Tibial nerve (tissue), 4 donors: Measurements from ENCODE around the gene KRTAP10-6. TPM values are rescaled to one million over a fixed set of nuclear protein-coding genes. Genes with fewer than 3 reads are reported as not detected.
"Not testable (repeated sequence)": the region's sequence is repeated elsewhere in the genome, so short reads cannot be mapped to it uniquely, and the experiment has no call there.

Experiments
- DNase-seq, 2 donors: peaks; one replicate each; pipeline ENCODE4 v3.0.0-alpha.2; 2019; ENCODE audit warnings: low spot score in 2 of 2
- H3K27ac ChIP-seq, 4 donors: fragments of 200-600 bp; sonication (generic) in 3 of 4; one replicate each; pipeline ENCODE4 v1.5.1; 2017 to 2019; ENCODE audit warnings: mild to moderate bottlenecking in 1 of 4
- H3K27me3 ChIP-seq, 2 donors: fragments of 200-600 bp; sonication (generic) in 1 of 2; one replicate each; pipeline versions ENCODE4 v1.5.1 to v1.6.0; 2017 to 2019
- H3K36me3 ChIP-seq, 3 donors: fragments of 200-600 bp; sonication (generic); one replicate each; pipeline ENCODE4 v1.5.1; 2018 to 2019
- H3K4me1 ChIP-seq, 4 donors: fragments of 200-600 bp; sonication (generic) in 3 of 4; one replicate each; pipeline ENCODE4 v1.5.1; 2017 to 2019
- H3K4me3 ChIP-seq, 4 donors: fragments of 200-600 bp; sonication (generic) in 3 of 4; one replicate each; pipeline ENCODE4 v1.5.1; 2017 to 2019; ENCODE audit warnings: mild to moderate bottlenecking in 1 of 4, moderate library complexity in 1 of 4
- H3K9me3 ChIP-seq, 4 donors: fragments of 200-600 bp; sonication (generic) in 3 of 4; one replicate each; pipeline ENCODE4 v1.5.1; 2017 to 2019
- EP300 ChIP-seq, 2 donors: sonication (generic); formaldehyde crosslinking; IDR thresholded peaks; one replicate each; pipeline ENCODE4 v1.6.1; 2017; ENCODE audit warnings: antibody characterized with exemption in 2 of 2, mild to moderate bottlenecking in 1 of 2
- POLR2A ChIP-seq, 2 donors: fragments of 450-650 bp; IDR thresholded peaks; one replicate each; pipeline ENCODE4 v1.6.1; 2017; ENCODE audit warnings: antibody characterized with exemption in 2 of 2, mild to moderate bottlenecking in 2 of 2, moderate library complexity in 2 of 2
- WGBS, 2 donors: methylation state at CpG; one replicate each; pipeline ENCODE4 v1.1.5; 2018; 5-methylcytosine and 5-hydroxymethylcytosine counted together
- total RNA-seq, 4 donors: library from RNA; depleted of rRNA; stranded (reverse); fragments of >200 nt; gene quantifications; one replicate each; pipeline ENCODE4 v1.1.0, GENCODE V29; 2016
- TF ChIP-seq, protein P1 (sequence below), 5 experiments: fragments of 200-600 bp in 3 of 5; fragments of 450-650 bp in 2 of 5; sonication (generic) in 3 of 5; IDR thresholded peaks; one replicate each; pipeline ENCODE4 v1.5.1; 2016 to 2019; ENCODE audit warnings: antibody characterized with exemption in 5 of 5, mild to moderate bottlenecking in 3 of 5, moderate library complexity in 2 of 5

KRTAP10-6 gene
- total RNA-seq, 4 donors from 2014 or later: not detected

DNA sequence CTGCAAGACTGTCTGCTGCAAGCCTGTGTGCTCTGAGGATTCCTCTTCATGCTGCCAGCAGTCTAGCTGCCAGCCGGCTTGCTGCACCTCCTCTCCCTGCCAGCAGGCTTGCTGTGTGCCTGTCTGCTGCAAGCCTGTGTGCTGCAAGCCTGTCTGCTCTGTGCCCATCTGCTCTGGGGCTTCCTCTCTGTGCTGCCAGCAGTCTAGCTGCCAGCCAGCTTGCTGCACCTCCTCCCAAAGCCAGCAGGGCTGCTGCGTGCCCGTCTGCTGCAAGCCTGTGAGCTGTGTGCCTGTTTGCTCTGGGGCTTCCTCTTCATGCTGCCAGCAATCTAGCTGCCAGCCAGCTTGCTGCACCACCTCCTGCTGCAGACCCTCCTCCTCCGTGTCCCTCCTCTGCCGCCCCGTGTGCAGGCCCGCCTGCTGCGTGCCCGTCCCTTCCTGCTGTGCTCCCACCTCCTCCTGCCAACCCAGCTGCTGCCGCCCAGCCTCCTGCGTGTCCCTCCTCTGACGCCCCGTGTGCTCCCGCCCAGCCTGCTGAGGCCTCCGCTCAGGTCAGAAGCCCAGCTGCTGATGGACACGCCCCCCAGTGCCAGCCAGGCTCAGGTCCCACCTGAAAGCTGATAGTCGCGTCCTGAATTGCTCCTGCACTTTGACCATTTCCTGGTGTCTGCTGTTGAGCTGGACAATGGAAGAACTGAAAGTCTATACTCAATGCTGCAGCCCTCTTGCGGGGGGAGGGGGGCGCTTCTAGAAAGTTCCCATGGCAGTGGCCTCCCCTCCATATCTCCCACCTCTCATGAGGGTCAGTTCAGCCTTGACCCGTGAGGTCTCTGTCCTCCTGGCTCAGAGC lies 17.6 kb downstream of the KRTAP10-6 start:
- DNase-seq: no peak
- 29 to 38% methylated on average over 20 to 21 of the region's 21 CpGs for WGBS, 2 donors
- no peak for TF ChIP-seq POLR2A (IDR thresholded peaks at IDR 0.05)
- TF ChIP-seq, protein P1, sequence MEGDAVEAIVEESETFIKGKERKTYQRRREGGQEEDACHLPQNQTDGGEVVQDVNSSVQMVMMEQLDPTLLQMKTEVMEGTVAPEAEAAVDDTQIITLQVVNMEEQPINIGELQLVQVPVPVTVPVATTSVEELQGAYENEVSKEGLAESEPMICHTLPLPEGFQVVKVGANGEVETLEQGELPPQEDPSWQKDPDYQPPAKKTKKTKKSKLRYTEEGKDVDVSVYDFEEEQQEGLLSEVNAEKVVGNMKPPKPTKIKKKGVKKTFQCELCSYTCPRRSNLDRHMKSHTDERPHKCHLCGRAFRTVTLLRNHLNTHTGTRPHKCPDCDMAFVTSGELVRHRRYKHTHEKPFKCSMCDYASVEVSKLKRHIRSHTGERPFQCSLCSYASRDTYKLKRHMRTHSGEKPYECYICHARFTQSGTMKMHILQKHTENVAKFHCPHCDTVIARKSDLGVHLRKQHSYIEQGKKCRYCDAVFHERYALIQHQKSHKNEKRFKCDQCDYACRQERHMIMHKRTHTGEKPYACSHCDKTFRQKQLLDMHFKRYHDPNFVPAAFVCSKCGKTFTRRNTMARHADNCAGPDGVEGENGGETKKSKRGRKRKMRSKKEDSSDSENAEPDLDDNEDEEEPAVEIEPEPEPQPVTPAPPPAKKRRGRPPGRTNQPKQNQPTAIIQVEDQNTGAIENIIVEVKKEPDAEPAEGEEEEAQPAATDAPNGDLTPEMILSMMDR (IDR thresholded peaks at IDR 0.05): no peak
- no peak for TF ChIP-seq EP300 (IDR thresholded peaks at IDR 0.05)
- no peaks in the 10 kb centered on the region for H3K4me1 ChIP-seq
- H3K27ac ChIP-seq: no peak overlapping the region
- H3K36me3 ChIP-seq: no peaks in the 10 kb centered on the region
- H3K4me3 ChIP-seq: no peak overlapping the region
- peaks cover 0 to 59% (median 0%) of the 10 kb centered on the region in 4 donors for H3K9me3 ChIP-seq
- no peaks in the 10 kb centered on the region for H3K27me3 ChIP-seq

DNA sequence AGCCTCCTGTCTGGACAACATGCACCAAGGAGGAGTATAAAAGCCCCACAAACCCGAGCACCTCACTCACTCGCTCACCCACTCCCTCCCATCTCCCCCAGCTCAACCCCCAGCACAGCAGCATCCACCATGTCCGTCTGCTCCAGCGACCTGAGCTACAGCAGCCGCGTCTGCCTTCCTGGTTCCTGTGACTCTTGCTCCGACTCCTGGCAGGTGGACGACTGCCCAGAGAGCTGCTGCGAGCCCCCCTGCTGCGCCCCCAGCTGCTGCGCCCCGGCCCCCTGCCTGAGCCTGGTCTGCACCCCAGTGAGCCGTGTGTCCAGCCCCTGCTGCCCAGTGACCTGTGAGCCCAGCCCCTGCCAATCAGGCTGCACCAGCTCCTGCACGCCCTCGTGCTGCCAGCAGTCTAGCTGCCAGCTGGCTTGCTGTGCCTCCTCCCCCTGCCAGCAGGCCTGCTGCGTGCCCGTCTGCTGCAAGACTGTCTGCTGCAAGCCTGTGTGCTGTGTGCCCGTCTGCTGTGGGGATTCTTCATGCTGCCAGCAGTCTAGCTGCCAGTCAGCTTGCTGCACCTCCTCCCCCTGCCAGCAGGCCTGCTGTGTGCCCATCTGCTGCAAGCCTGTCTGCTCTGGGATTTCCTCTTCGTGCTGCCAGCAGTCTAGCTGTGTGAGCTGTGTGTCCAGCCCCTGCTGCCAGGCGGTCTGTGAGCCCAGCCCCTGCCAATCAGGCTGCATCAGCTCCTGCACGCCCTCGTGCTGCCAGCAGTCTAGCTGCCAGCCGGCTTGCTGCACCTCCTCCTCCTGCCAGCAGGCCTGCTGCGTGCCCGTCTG lies 18.5 kb downstream of the KRTAP10-6 start, which contains the start of gene KRTAP10-4:
Gene KRTAP10-4, plus strand, starts transcription at position 100 of the 827 bp plus-strand sequence. Its CDS starts 30 bp downstream, at position 130.
- H3K36me3 ChIP-seq, H3K27me3 ChIP-seq, H3K27ac ChIP-seq, DNase-seq, H3K4me3 ChIP-seq, H3K4me1 ChIP-seq: not testable (repeated sequence)
- peaks cover 0 to 51% (median 0%) of the 10 kb centered on the region in 4 donors for H3K9me3 ChIP-seq
- WGBS, 2 donors: 56 to 62% methylated on average over 16 to 19 of the region's 25 CpGs

DNA sequence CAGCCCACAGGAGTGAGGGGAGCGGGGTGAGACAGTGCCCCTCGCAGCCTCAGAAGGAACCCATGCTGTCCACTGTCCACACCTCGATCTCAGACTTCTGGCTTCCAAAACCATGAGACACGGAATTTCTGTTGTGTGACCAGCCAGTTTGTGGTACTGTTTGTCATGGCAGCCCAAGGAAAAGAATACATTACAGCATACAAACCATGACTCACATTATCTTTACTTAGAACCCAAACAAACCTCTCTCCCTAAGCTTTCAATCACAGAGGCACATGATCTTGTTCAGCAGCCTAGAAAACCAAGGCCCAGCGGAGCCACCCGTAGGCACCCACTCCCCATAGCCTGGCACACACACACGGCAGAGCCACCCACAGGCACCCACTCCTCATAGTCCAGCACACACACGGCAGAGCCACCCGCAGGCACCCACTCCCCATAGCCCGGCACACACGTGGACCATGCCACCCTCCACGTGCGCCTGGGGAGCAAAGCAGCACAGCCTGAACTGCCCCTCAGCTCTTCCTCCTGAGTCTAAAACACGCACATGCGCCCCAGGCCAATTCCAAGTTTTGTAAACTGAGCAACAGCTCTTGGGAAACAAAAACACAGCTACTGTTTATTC lies 19.2 kb downstream of the KRTAP10-6 start:
- no peak for TF ChIP-seq EP300 (IDR thresholded peaks at IDR 0.05)
- WGBS, 2 donors: 82 to 83% methylated on average over 15 of the region's 15 CpGs
- Histone ChIP-seq H3K36me3 (no peaks in the 10 kb centered on the region), H3K4me1 (no peaks in the 10 kb centered on the region), H3K27ac (no peak overlapping the region), H3K27me3 (no peaks in the 10 kb centered on the region), H3K9me3 (peaks cover 0 to 45% (median 0%) of the 10 kb centered on the region in 4 donors), H3K4me3 (no peak overlapping the region)
- DNase-seq: no peak

DNA sequence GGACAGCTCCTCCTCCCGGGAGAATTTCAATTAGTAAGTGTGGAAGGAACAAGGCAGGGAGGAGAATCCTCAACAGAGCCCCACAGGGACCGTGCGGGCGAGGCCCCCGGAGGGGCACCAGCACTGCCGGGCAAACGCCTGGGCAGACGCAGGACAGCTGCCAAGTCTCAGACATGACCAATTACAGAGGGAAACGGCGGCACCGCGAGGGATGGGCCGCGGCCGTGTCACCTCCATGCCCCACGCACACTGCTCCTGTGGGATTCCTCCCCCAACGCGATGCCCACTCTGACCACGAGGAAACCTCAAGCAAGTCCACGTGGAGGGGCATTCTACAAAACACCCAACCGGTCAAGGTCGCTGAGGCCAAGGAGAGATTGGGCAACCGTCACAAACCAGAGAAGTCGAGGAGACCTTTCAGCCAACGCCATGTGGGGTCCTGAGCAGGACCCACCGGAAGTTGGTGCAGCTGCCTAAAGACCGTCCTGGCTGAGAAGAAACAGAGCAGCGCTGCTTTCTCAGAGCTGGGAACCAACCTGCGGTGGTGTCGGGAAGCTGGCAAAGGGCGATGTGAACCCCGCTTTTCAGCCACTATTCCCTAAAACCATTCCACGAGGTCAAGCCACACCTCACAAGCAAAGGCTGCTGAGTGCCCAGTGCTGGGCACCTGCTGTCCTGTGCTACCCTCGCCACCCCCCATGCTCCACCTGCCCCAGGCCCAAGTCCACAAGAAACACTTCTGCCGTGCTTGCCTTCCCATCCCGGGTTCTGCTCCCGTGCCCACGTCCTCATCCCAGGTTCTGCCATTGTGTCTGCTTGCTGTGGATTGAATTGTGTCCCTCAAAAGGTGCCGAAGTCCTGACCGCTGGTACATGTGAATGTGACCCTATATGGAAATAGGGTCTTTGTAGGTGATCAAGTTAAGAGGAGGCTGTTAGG lies 20.2 kb downstream of the KRTAP10-6 start:
- Histone ChIP-seq H3K27ac (no peak overlapping the region), H3K27me3 (no peaks in the 10 kb centered on the region), H3K4me3 (no peak overlapping the region), H3K36me3 (no peaks in the 10 kb centered on the region), H3K9me3 (peaks cover 0 to 38% (median 0%) of the 10 kb centered on the region in 4 donors), H3K4me1 (no peaks in the 10 kb centered on the region)
- WGBS, 2 donors: 90% methylated on average over 40 of the region's 40 CpGs
- no peak for DNase-seq
- TF ChIP-seq, protein P1 (IDR thresholded peaks at IDR 0.05): no peak

DNA sequence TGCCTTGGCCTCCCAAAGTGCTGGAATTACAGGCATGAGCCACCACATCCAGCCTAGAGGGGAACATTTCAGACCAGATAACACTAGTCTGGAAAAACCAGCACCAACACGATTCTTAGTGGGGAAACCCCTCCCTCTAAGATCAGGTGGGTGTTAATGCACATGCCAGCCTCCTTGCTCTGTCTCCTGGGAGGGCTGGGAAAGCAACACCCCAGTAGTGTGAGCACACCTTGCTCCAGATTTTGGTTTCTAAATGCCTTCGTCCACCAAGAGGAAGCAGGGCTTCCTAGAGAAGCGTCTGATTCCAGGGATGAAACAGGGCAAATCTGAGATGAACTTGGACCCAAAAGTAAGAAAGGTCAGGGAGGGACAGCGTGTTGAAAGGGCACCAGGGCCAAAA lies 21.0 kb downstream of the KRTAP10-6 start:
- DNase-seq: no peak
- Histone ChIP-seq H3K36me3 (no peaks in the 10 kb centered on the region), H3K4me1 (no peaks in the 10 kb centered on the region), H3K9me3 (peaks cover 0 to 30% (median 0%) of the 10 kb centered on the region in 4 donors), H3K27ac (no peak overlapping the region), H3K4me3 (no peak overlapping the region), H3K27me3 (no peaks in the 10 kb centered on the region)
- TF ChIP-seq POLR2A (IDR thresholded peaks at IDR 0.05) (no peak), EP300 (IDR thresholded peaks at IDR 0.05) (no peak)
- TF ChIP-seq, protein P1 (IDR thresholded peaks at IDR 0.05): no peak
- WGBS, 2 donors: 62 to 86% methylated on average over 3 to 4 of the region's 4 CpGs
